ENCODE measurements around the gene COL4A5.
"Not testable (repeated sequence)": the region's sequence is repeated elsewhere in the genome, so short reads cannot be mapped to it uniquely, and the experiment has no call there.

Gene COL4A5

GRCh38 chrX:108439426-108439942 is at the start of gene COL4A5:
TSS of gene COL4A5 (plus strand) at chrX:108439838. CDS start at chrX:108440126, 288 bp downstream.
- peak; percentile 70 for DNase-seq

DNA sequence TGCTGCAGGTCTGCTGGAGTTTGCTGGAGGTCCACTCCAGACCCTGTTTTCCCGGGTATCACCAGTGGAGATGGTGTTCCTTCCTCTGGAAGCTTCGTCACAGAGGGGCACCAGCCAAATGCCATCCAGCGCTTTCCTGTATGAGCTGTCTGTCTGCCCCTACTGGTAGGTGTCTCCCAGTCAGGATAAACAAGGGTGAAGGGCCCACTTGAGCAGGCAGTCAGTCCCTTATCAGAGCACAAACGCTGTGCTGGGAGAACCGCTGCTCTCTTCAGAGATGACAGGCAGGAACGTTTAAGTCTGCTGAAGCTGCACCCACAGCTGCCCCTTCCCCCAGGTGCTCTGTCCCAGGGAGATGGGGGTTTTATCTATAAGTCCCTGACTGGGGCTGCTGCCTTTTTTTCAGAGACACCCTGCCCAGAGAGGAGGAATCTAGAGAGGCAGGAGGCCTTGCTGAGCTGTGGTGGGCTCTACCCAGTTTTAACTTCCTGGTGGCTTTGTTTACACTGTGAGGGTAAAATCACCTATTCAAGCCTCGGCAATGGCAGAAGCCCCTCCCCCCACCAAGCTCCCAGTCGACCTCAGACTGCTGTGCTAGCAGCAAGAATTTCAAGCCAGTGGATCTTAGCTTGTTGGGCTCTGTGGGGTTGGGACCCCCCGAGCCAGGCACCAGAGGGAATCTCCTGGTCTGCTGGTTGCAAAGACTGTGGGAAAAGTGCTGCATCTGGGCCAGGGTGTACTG is 48.5 kb upstream of the COL4A5 start:
- not testable (repeated sequence) for DNase-seq

DNA sequence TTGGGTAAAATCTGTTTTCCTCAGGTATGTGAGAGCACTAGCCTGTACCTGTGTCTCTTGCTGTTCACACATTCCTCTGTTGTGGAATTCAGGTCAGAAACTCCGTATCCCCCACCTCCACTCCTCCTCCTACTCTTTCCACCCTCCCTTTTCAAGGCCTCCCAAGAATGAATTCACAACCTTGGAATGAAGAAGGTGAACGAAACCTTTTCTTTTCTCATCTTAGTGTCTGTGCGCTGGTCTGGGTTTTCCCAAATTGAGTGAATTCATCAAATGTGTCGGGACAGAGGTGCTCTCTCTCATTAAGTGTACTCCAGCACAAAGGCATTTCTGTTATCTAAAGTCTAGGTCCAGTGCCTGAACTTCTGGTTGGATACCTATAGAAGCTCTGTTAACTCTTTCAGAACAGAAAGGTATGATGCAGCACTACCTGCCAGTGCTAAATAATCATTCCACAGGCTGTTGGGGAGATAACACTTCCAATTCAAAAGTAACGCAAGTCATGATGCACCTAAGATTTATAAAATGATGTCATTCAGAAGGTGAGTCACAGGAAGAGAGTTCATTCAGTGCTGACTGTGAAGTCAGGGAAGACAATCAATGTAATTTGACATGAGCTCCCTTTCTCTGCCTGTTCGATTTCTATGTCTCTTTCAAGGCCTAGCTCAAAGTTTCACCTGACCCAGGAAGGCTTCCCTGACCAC is 43.3 kb upstream of the COL4A5 start:
- no peak for DNase-seq

- no peak for DNase-seq
Measured at GRCh38 chrX:108396986-108397385, 42.7 kb upstream of the COL4A5 start.

- no peak for DNase-seq
Measured at GRCh38 chrX:108397627-108398391, 41.8 kb upstream of the COL4A5 start.

DNA sequence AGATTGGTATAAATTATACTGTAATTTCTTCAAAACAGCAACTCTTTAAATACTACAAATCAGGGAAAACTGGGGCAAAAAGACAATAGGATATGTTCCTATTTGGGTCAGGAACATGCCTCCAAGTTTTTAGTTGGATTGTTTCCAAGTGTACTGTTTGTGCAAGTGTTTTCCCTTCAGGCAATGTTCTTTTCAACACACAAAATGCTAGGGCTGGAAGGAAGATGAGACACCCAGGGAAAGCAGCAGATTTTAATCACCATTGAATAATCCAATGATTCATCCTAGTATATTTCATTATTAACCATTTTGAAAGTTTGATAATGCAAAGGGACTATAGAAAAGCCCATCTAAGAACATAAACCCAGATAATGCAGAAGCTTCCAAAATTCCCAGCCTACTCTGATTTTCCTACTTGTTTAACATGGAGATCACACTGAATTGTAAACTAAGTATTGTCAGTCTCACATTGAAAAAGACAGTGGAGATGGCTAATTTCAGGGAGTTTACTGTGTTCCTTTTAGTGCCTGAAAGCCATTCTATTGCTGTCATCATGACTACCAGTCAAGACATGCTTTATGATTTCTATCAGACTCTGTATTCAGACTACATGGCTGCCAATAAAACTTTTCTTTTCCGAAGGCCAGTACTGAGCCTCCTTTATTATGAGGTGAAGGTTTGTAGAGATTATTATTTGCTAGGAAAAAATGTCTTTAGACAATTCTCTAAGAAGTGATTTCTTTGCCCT is 40.0 kb upstream of the COL4A5 start:
- peak; percentile 21 for DNase-seq

- peak; percentile 61 for DNase-seq
Measured at GRCh38 chrX:108412783-108413182, 26.9 kb upstream of the COL4A5 start.

DNA sequence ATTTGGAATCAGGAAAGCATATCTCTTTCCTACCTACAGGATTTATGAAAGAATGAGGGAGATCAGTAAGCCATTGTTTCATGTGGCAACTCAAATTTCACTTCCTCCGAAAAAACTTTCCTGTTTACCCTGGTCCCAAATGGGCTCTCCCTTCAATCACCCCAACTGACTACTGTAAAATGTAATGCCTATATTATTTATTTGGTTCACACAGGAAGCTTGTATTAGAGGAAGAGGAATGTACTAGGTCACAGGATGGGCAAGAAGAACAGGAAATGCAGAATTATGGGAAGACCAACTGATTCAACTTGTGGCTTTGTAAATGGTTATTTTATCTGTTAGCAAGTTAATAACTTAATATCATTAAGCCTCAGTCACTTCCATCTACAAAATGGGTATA is 24.5 kb upstream of the COL4A5 start:
- no peak for DNase-seq

DNA sequence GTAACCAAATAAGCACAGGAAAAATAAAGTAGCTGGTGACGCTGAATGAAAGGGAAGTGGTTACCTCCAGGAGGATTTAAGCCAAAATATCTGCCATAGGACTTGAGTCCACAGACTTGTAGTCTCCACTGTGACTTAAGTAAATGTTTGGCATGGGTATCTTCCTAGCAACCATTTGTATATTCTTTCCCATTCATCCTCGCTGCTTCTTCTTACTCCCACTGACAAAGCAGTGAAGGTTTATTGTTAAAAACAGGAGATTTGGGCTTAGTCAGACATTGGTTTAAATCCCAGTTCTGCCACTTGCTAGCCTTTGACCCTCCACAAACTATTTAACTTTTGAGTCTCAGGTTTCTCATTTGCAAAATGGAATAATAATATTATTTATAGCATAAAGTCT is 23.7 kb upstream of the COL4A5 start:
- DNase-seq: no peak

GRCh38 chrX:108417257-108417656 is 22.4 kb upstream of the COL4A5 start:
- DNase-seq: no peak

DNA sequence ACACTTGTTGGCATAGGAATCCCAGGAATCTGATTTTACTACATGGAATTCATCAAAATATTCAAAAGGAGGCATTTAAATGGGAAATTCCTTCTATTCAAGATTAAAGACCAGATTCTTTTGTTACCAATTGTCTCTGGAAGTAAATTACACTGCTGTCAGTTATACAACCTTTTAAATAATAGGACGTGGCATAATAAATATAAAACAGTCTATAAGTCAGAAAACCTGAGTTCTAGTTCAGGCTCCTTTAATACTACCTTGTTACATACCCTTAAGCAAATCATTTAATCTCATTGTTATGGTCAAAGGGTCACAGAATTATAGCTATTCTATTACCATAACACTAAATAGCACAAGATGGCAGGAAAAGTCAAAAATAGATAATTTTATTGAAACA is 20.2 kb upstream of the COL4A5 start:
- no peak for DNase-seq

GRCh38 chrX:108420481-108420880 is 19.2 kb upstream of the COL4A5 start:
- peak; percentile 58 for DNase-seq

- no peak for DNase-seq
Measured at GRCh38 chrX:108426262-108426661, 13.4 kb upstream of the COL4A5 start.

DNA sequence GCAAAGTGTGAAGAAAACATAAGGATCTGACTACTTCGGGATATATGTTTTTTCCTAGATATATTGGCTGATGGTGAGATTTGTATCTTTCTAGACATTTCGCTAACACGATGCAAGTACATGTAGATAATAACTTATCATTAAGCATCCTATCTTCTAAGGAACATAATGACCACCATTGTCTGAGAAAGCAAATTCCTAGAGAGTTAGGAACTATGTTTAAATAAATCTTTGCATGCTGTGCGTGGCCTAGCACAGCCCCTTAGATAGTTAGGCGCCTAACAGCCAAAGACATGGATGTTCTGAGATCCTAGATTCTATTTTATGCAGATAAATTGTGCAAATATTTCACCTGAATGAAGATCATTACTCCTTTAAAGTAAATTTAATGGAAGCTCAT is 4.4 kb upstream of the COL4A5 start:
- DNase-seq: no peak

- no peak for DNase-seq
Measured at GRCh38 chrX:108437349-108438109, 2.1 kb upstream of the COL4A5 start.

DNA sequence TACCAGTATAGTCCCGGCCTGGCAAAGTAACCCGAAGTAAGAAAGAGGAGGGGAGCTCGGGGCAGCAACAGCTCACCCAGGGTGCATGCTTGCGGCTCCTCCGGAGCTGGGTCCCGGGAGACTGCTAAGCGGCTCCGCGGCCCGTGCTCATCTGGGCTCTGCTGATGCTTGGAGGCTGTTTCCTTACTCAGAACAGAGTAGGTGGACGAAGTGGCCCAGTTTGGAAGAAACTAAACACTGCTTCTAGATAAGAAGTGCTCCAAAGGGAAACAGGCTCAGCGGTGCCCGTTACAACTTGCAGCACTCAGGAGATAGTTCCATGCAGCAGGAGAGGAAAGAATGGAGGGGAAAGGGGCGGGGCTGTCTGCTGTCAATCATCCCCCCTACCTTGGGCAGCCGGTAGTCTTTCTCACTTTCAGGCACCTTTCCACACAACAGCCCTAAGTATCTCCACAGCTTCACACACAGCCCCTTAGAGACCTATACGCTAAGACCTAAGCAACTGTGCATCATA is 1.5 kb upstream of the COL4A5 start, which contains the start of gene COL4A6:
Gene COL4A6, minus strand, starts transcription at position 313 of the 514 bp plus-strand sequence. Its CDS starts 226 bp downstream, at position 87.
- peak; percentile 13 for DNase-seq

GRCh38 chrX:108439961-108440696 is 491 bp downstream of the COL4A5 start:
- DNase-seq: no peak

GRCh38 chrX:108442901-108443464 is 3.3 kb downstream of the COL4A5 start:
- DNase-seq: peak; percentile 27

DNA sequence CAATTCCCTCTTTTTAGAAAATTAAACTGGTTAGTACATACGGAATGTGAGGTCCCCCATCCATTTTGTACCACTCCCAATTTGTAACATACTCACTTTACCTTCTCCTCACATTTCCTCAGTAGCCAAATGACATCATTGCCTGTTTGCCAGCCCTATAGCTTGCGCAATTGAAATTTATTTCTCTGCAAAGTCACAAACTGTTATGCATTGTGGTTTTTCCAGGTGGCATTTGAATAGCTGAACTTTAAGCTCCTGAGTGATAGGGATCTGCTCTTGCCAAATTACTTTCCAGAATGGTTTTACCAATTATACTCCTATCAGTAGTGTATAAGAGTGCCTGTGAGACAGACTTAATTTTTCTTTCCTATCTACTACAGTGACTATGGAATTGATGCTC is 7.7 kb downstream of the COL4A5 start:
- DNase-seq: no peak

- no peak for DNase-seq
Measured at GRCh38 chrX:108453841-108454240, 14.2 kb downstream of the COL4A5 start.
